GM23338 (cell line): ENCODE data around the gene PRSS48. TPM values are rescaled to one million over a fixed set of nuclear protein-coding genes. Genes with fewer than 3 reads are reported as not detected.
A peak's percentile ranks its signal among the peaks of the same experiment; 100 is the strongest.

Experiments
- ATAC-seq: fragments of 200-7000 bp; cut with Tn5 transposase; 3 replicates; pipeline ENCODE4 v1.9.1; 2020
- DNase-seq: peaks from one replicate; pipeline ENCODE4 v3.0.0-alpha.2; 2015; ENCODE audit warnings: low spot score
- H2AFZ ChIP-seq: fragments of 200-600 bp; sonication (generic); 2 replicates; pipeline ENCODE4 v1.8.0; 2016; ENCODE audit warnings: antibody characterized with exemption, mild to moderate bottlenecking, moderate library complexity
- H3F3A ChIP-seq: fragments of 200-600 bp; sonication (generic); replicated peaks from 2 replicates; pipeline ENCODE4 v1.8.0; 2017; ENCODE audit warnings: antibody characterized with exemption, mixed run types, low read depth
- H3K27ac ChIP-seq: fragments of 200-600 bp; sonication (generic); 2 replicates; pipeline ENCODE4 v1.6.1; 2016; ENCODE audit warnings: low read depth
- H3K27me3 ChIP-seq: fragments of 200-600 bp; sonication (generic); 2 replicates; pipeline ENCODE4 v1.8.0; 2016; ENCODE audit warnings: mild to moderate bottlenecking, mixed run types, moderate library complexity; ENCODE audit not compliant: insufficient read depth
- H3K36me3 ChIP-seq: fragments of 200-600 bp; sonication (generic); 2 replicates; pipeline ENCODE4 v1.8.0; 2016; ENCODE audit warnings: mild to moderate bottlenecking; ENCODE audit not compliant: insufficient read depth
- H3K4me1 ChIP-seq: fragments of 200-600 bp; sonication (generic); 2 replicates; pipeline ENCODE4 v1.8.0; 2016; ENCODE audit warnings: mild to moderate bottlenecking, moderate library complexity; ENCODE audit not compliant: insufficient read depth
- H3K4me2 ChIP-seq: fragments of 200-600 bp; sonication (generic); 2 replicates; pipeline ENCODE4 v1.7.1; 2017; ENCODE audit warnings: mixed run types
- H3K4me3 ChIP-seq: fragments of 200-600 bp; sonication (generic); 2 replicates; pipeline ENCODE4 v1.6.1; 2016; ENCODE audit warnings: mixed run types
- H3K79me2 ChIP-seq: fragments of 200-600 bp; sonication (generic); replicated peaks from 2 replicates; pipeline ENCODE4 v1.8.0; 2017; ENCODE audit warnings: mild to moderate bottlenecking; ENCODE audit not compliant: insufficient read depth
- H3K9me2 ChIP-seq: fragments of 200-600 bp; sonication (generic); 2 replicates; pipeline ENCODE4 v1.8.0; 2017; ENCODE audit not compliant: insufficient read depth
- H4K20me1 ChIP-seq: fragments of 200-600 bp; sonication (generic); replicated peaks from 2 replicates; pipeline ENCODE4 v1.8.0; 2017; ENCODE audit warnings: mild to moderate bottlenecking; ENCODE audit not compliant: insufficient read depth
- H3K27ac Mint-ChIP-seq: 2 replicates; pipeline ENCODE4 v1.8.0; 2020; ENCODE audit warnings: inconsistent platforms, mild to moderate bottlenecking, moderate library complexity, mixed read lengths
- H3K27me3 Mint-ChIP-seq: 3 replicates; pipeline ENCODE4 v1.8.0; 2022; ENCODE audit warnings: low read depth, mild to moderate bottlenecking, moderate library complexity, mixed read lengths, inconsistent platforms; ENCODE audit not compliant: insufficient read depth, poor library complexity
- H3K36me3 Mint-ChIP-seq: 3 replicates; pipeline ENCODE4 v1.8.0; 2021; ENCODE audit warnings: low read depth, mild to moderate bottlenecking, inconsistent platforms, moderate library complexity, mixed read lengths
- H3K4me1 Mint-ChIP-seq: 3 replicates; pipeline ENCODE4 v1.8.0; 2020; ENCODE audit warnings: mild to moderate bottlenecking, inconsistent platforms, mixed read lengths
- H3K4me3 Mint-ChIP-seq: 3 replicates; pipeline ENCODE4 v1.8.0; 2021; ENCODE audit warnings: moderate library complexity, mild to moderate bottlenecking, inconsistent platforms, mixed read lengths
- H3K9me3 Mint-ChIP-seq: 3 replicates; pipeline ENCODE4 v1.8.0; 2020; ENCODE audit warnings: moderate library complexity, mild to moderate bottlenecking, inconsistent platforms, mixed read lengths
- CTCF ChIP-seq, 2 experiments: fragments of 200-600 bp in 1 of 2; sonication (generic) in 1 of 2; conservative IDR thresholded peaks; 2 replicates each; pipeline versions ENCODE4 v1.5.1 to v1.6.1; 2016 to 2017; ENCODE audit warnings: antibody characterized with exemption in 2 of 2, low read depth in 2 of 2, mild to moderate bottlenecking in 2 of 2, moderate library complexity in 1 of 2
- ETS1 ChIP-seq: IDR thresholded peaks from 2 replicates; pipeline ENCODE4 v1.6.1; 2016; ENCODE audit warnings: antibody characterized with exemption
- EZH2phosphoT487 ChIP-seq: fragments of 200-600 bp; sonication (generic); IDR thresholded peaks from one replicate; pipeline ENCODE4 v1.8.1; 2018; ENCODE audit warnings: antibody characterized with exemption; ENCODE audit not compliant: unreplicated experiment
- NANOG ChIP-seq: IDR thresholded peaks from 2 replicates; pipeline ENCODE4 v1.6.1; 2016; ENCODE audit warnings: antibody characterized with exemption, borderline replicate concordance
- POLR2AphosphoS5 ChIP-seq: IDR thresholded peaks from 2 replicates; pipeline ENCODE4 v1.6.1; 2016; ENCODE audit warnings: antibody characterized with exemption, low read depth
- REST ChIP-seq: IDR thresholded peaks from one replicate; pipeline ENCODE4 v1.6.1; 2018; ENCODE audit warnings: antibody characterized with exemption; ENCODE audit not compliant: unreplicated experiment
- STAT1 ChIP-seq: IDR thresholded peaks from one replicate; pipeline ENCODE4 v1.6.1; 2016; ENCODE audit warnings: antibody characterized with exemption; ENCODE audit not compliant: unreplicated experiment
- ZNF331 ChIP-seq: fragments of 250-450 bp; sonication (Bioruptor Pico); IDR thresholded peaks from 2 replicates; pipeline ENCODE4 v1.5.0; 2020; ENCODE audit warnings: low read depth, mild to moderate bottlenecking, moderate library complexity
- polyA plus RNA-seq: library from polyadenylated mRNA; unstranded; fragments of >200 nt; fragmentation: Nextera tagmentation; extraction: Ambion mirVana; gene quantifications from 2 replicates; pipeline ENCODE4 v1.2.1, GENCODE V29; 2016
- total RNA-seq: library from RNA; depleted of rRNA; stranded (reverse); fragments of >200 nt; shearing (Covaris generic); gene quantifications from 2 replicates; pipeline ENCODE4 v1.2.3, GENCODE V29; 2014

The PRSS48 gene
- total and polyA plus RNA-seq, 2 experiments from 2014 or later, result 0.36 TPM; not detected in 1

- TF ChIP-seq REST (no peak), STAT1 (no peak), ZNF331 (CRISPR knock-in tag) (no peak), POLR2AphosphoS5 (no peak), CTCF (conservative IDR thresholded peaks at IDR 0.05; ENCODE audit: low read depth in 2 of 2) (no peak), ETS1 (no peak), NANOG (no peak), EZH2phosphoT487 (no peak)
Observed at GRCh38 chr4:151314010-151314355, 37.0 kb downstream of the PRSS48 start (continued).

- Mint-ChIP-seq H3K4me1 (peaks cover 34% of the 10 kb centered on the region), H3K36me3 (peaks cover 12% of the 10 kb centered on the region; the same call in 2 of the 3 replicates), H3K27ac (peak overlapping the region; percentile 47; the same call in 1 of the 2 replicates), H3K9me3 (peaks cover 3% of the 10 kb centered on the region; the same call in 1 of the 3 replicates), H3K27me3 (no peaks in the 10 kb centered on the region), H3K4me3 (no peak overlapping the region)
- H4K20me1 ChIP-seq, result peaks cover 28% of the 10 kb centered on the region
- DNase-seq (no peak), ATAC-seq (peak; percentile 30; the same call in 2 of the 3 replicates)
- peaks cover 100% of the 10 kb centered on the region for H3K79me2 ChIP-seq
- H3K4me3 ChIP-seq, result no peak overlapping the region
- peak overlapping the region; percentile 22 for H3K27ac ChIP-seq
- no peak for TF ChIP-seq ZNF331 (CRISPR knock-in tag)
- H3K4me2 ChIP-seq, result peak overlapping the region; percentile 37
- H2AFZ ChIP-seq, result no peak overlapping the region
- peaks cover 27% of the 10 kb centered on the region for H3K4me1 ChIP-seq
- H3K27me3 ChIP-seq, result no peaks in the 10 kb centered on the region
- H3K9me2 ChIP-seq, result 0 out of 2 replicates have a peak, but pooled peaks cover 4% of the 10 kb centered on the region
- H3K36me3 ChIP-seq, result no peaks in the 10 kb centered on the region; the same call in 1 of the 2 replicates
- H3F3A ChIP-seq, result peaks cover 14% of the 10 kb centered on the region; the same call in 1 of the 2 replicates
Observed at GRCh38 chr4:151314479-151314878, 37.5 kb downstream of the PRSS48 start.
